ENCODE data around the gene MAOA.
"Not testable (repeated sequence)": the region's sequence is repeated elsewhere in the genome, so short reads cannot be mapped to it uniquely, and the experiment has no call there.

Gene MAOA

GRCh38 chrX:43717161-43717560, 61.1 kb downstream of the MAOA start:
- Histone ChIP-seq H3K27ac (ENCODE audit: low read length) (no peak overlapping the region), H3K4me3 (ENCODE audit: low read length) (no peak overlapping the region), H3K9me3 (ENCODE audit: control insufficient read depth, insufficient read depth, low read length) (no peaks in the 10 kb centered on the region), H3K36me3 (ENCODE audit: control insufficient read depth, insufficient read depth, low read length) (no peaks in the 10 kb centered on the region), H3K4me1 (ENCODE audit: control insufficient read depth, insufficient read depth, low read length) (no peaks in the 10 kb centered on the region), H3K27me3 (ENCODE audit: control insufficient read depth, insufficient read depth, low read length) (no peaks in the 10 kb centered on the region)
- WGBS (ENCODE audit: insufficient coverage, insufficient read length), result no CpG with 5 or more reads among the region's 1 CpG
- DNase-seq (ENCODE audit: low read depth, low spot score), result no peak

DNA sequence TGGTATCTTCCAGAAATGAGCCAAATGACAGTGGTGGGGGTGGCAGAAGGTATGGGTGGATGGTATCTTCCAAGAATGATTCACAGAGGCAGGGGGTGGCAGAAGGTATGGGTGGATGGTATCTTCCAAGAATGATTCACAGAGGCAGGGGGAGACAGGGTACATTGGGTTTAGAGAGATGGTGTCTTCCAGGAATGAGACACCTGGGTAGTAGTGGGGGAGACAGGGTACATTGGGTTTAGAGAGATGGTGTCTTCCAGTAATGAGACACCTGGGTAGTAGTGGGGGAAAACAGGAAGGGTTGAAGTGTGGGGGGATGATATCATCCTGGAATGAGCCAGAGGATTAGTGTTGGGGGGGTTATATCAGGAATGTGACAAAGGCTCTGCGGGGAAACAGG, 62.0 kb downstream of the MAOA start:
- no peaks in the 10 kb centered on the region for H3K36me3 ChIP-seq (ENCODE audit: control insufficient read depth, insufficient read depth, low read length)
- no CpG with 5 or more reads among the region's 1 CpG for WGBS (ENCODE audit: insufficient coverage, insufficient read length)
- no peak for DNase-seq (ENCODE audit: low read depth, low spot score)
- H3K4me1 ChIP-seq (ENCODE audit: control insufficient read depth, insufficient read depth, low read length), result no peaks in the 10 kb centered on the region
- no peak overlapping the region for H3K27ac ChIP-seq (ENCODE audit: low read length)
- no peak overlapping the region for H3K4me3 ChIP-seq (ENCODE audit: low read length)
- H3K9me3 ChIP-seq (ENCODE audit: control insufficient read depth, insufficient read depth, low read length), result no peaks in the 10 kb centered on the region
- H3K27me3 ChIP-seq (ENCODE audit: control insufficient read depth, insufficient read depth, low read length), result no peaks in the 10 kb centered on the region

DNA sequence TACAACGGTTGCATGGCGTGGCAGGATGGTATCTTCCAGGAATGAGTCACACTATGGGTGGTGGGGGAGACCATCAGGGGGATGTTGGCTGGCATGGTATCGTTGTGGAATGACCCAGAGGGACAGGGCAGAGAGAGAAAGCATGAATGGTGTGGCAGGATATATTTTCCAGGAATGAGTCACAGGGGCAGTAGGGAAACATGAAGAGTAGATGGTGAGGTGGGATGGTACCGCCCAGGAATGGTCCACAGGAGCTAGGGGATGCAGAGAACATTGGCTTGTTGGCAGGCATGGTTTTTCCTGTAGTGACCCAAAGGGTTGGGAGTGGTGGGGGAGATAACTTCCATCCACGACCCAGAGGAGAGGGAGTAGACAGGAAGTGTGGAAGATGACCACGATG, 62.4 kb downstream of the MAOA start:
- no peak overlapping the region for H3K27ac ChIP-seq (ENCODE audit: low read length)
- H3K27me3 ChIP-seq (ENCODE audit: control insufficient read depth, insufficient read depth, low read length), result no peaks in the 10 kb centered on the region
- H3K9me3 ChIP-seq (ENCODE audit: control insufficient read depth, insufficient read depth, low read length), result no peaks in the 10 kb centered on the region
- DNase-seq (ENCODE audit: low read depth, low spot score), result no peak
- WGBS (ENCODE audit: insufficient coverage, insufficient read length), result no CpG with 5 or more reads among the region's 6 CpGs
- no peak overlapping the region for H3K4me3 ChIP-seq (ENCODE audit: low read length)
- H3K4me1 ChIP-seq (ENCODE audit: control insufficient read depth, insufficient read depth, low read length), result no peaks in the 10 kb centered on the region
- H3K36me3 ChIP-seq (ENCODE audit: control insufficient read depth, insufficient read depth, low read length), result no peaks in the 10 kb centered on the region

- Histone ChIP-seq H3K4me1 (ENCODE audit: control insufficient read depth, insufficient read depth, low read length) (no peaks in the 10 kb centered on the region), H3K27me3 (ENCODE audit: control insufficient read depth, insufficient read depth, low read length) (no peaks in the 10 kb centered on the region)
- DNase-seq (ENCODE audit: low read depth, low spot score), result no peak
Observed at GRCh38 chrX:43718956-43719355, 62.9 kb downstream of the MAOA start.

GRCh38 chrX:43720082-43720481, 64.0 kb downstream of the MAOA start:
- Histone ChIP-seq H3K9me3 (ENCODE audit: control insufficient read depth, insufficient read depth, low read length) (no peaks in the 10 kb centered on the region), H3K4me3 (ENCODE audit: low read length) (no peak overlapping the region), H3K36me3 (ENCODE audit: control insufficient read depth, insufficient read depth, low read length) (no peaks in the 10 kb centered on the region), H3K27ac (ENCODE audit: low read length) (no peak overlapping the region), H3K4me1 (ENCODE audit: control insufficient read depth, insufficient read depth, low read length) (no peaks in the 10 kb centered on the region), H3K27me3 (ENCODE audit: control insufficient read depth, insufficient read depth, low read length) (no peaks in the 10 kb centered on the region)
- no CpG with 5 or more reads among the region's 3 CpGs for WGBS (ENCODE audit: insufficient coverage, insufficient read length)
- DNase-seq (ENCODE audit: low read depth, low spot score), result no peak

More at GRCh38 chrX:43718956-43719355, 62.9 kb downstream of the MAOA start:
- H3K36me3 ChIP-seq (ENCODE audit: control insufficient read depth, insufficient read depth, low read length), result no peaks in the 10 kb centered on the region
- H3K4me3 ChIP-seq (ENCODE audit: low read length), result no peak overlapping the region
- WGBS (ENCODE audit: insufficient coverage, insufficient read length), result no CpG with 5 or more reads among the region's 1 CpG
- no peaks in the 10 kb centered on the region for H3K9me3 ChIP-seq (ENCODE audit: control insufficient read depth, insufficient read depth, low read length)
- H3K27ac ChIP-seq (ENCODE audit: low read length), result no peak overlapping the region

DNA sequence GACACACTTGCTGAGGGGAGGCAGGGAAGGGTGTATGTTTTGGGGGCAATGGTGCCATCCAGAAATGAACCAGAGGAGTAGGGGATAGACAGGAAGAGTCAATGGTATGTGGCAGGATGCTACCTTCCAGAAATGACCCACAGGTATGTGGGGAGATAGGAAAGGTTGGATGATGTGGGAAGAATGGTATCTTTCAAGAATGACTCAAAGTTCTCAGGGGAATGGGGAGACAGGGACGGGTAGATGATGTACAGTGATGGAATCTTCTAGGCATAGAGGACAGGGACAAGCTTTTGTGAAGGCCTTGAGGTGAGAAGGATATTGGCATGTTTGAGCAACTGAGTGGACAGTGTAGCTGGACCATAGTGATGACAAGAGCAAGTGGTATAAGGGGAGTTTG, 64.9 kb downstream of the MAOA start:
- Histone ChIP-seq H3K27me3 (ENCODE audit: control insufficient read depth, insufficient read depth, low read length) (no peaks in the 10 kb centered on the region), H3K4me1 (ENCODE audit: control insufficient read depth, insufficient read depth, low read length) (no peaks in the 10 kb centered on the region), H3K9me3 (ENCODE audit: control insufficient read depth, insufficient read depth, low read length) (no peaks in the 10 kb centered on the region), H3K36me3 (ENCODE audit: control insufficient read depth, insufficient read depth, low read length) (no peaks in the 10 kb centered on the region), H3K27ac (ENCODE audit: low read length) (no peak overlapping the region), H3K4me3 (ENCODE audit: low read length) (no peak overlapping the region)
- WGBS (ENCODE audit: insufficient coverage, insufficient read length), result no CpG with 5 or more reads among the region's 1 CpG
- DNase-seq (ENCODE audit: low read depth, low spot score), result no peak

- H3K9me3 ChIP-seq (ENCODE audit: control insufficient read depth, insufficient read depth, low read length); H3K36me3 ChIP-seq (ENCODE audit: control insufficient read depth, insufficient read depth, low read length); H3K4me1 ChIP-seq (ENCODE audit: control insufficient read depth, insufficient read depth, low read length); H3K4me3 ChIP-seq (ENCODE audit: low read length); H3K27me3 ChIP-seq (ENCODE audit: control insufficient read depth, insufficient read depth, low read length); H3K27ac ChIP-seq (ENCODE audit: low read length); DNase-seq (ENCODE audit: low read depth, low spot score): not testable (repeated sequence)
- no CpG with 5 or more reads among the region's 5 CpGs for WGBS (ENCODE audit: insufficient coverage, insufficient read length)
Observed at GRCh38 chrX:43725227-43725626, 69.1 kb downstream of the MAOA start.

- WGBS (ENCODE audit: insufficient coverage, insufficient read length), result no CpG with 5 or more reads among the region's 6 CpGs
- H3K36me3 ChIP-seq (ENCODE audit: control insufficient read depth, insufficient read depth, low read length); H3K27ac ChIP-seq (ENCODE audit: low read length); H3K4me1 ChIP-seq (ENCODE audit: control insufficient read depth, insufficient read depth, low read length); H3K4me3 ChIP-seq (ENCODE audit: low read length); H3K9me3 ChIP-seq (ENCODE audit: control insufficient read depth, insufficient read depth, low read length); H3K27me3 ChIP-seq (ENCODE audit: control insufficient read depth, insufficient read depth, low read length); DNase-seq (ENCODE audit: low read depth, low spot score): not testable (repeated sequence)
Observed at GRCh38 chrX:43727254-43727653, 71.2 kb downstream of the MAOA start.

DNA sequence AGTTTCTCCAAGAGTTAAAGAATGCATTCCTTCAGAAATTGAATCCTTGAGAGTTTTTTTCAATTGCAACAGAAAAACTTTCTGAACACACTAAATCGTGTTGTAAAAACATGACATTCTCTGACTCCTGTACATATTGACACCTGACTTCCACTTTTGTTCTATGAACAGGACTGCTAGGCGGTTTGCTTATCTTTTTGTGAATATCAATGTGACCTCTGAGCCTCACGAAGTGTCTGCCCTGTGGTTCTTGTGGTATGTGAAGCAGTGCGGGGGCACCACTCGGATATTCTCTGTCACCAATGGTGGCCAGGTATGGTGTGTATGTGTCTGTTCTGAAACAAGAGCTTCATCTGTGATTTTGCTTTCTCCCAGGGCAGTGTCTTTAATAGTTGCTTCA, 71.9 kb downstream of the MAOA start:
- Histone ChIP-seq H3K27me3 (ENCODE audit: control insufficient read depth, insufficient read depth, low read length) (no peaks in the 10 kb centered on the region), H3K4me3 (ENCODE audit: low read length) (no peak overlapping the region), H3K9me3 (ENCODE audit: control insufficient read depth, insufficient read depth, low read length) (no peaks in the 10 kb centered on the region), H3K27ac (ENCODE audit: low read length) (no peak overlapping the region), H3K36me3 (ENCODE audit: control insufficient read depth, insufficient read depth, low read length) (no peaks in the 10 kb centered on the region), H3K4me1 (ENCODE audit: control insufficient read depth, insufficient read depth, low read length) (no peaks in the 10 kb centered on the region)
- WGBS (ENCODE audit: insufficient coverage, insufficient read length), result no CpG with 5 or more reads among the region's 5 CpGs
- DNase-seq (ENCODE audit: low read depth, low spot score), result no peak

DNA sequence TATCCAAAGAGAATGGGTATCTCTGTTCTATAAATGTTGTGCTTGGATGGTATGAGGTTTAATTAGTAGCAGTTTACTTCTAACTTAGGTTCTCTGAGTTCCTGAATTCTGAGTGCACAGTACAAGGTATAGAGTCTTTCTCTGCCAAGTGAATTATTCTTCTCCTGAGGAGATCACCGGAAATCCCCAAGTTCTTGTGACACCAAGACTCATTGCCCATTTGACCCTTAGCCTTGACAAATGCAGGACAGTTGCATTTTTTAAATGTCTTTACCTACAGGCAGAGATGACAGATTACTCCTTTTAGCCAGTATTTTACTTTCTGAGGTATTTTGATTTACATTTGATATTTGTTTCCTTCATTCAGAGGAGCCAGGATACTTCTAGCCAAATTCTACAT, 72.9 kb downstream of the MAOA start:
- H3K4me1 ChIP-seq (ENCODE audit: control insufficient read depth, insufficient read depth, low read length), result no peaks in the 10 kb centered on the region
- DNase-seq (ENCODE audit: low read depth, low spot score), result no peak
- H3K4me3 ChIP-seq (ENCODE audit: low read length), result no peak overlapping the region
- WGBS (ENCODE audit: insufficient coverage, insufficient read length), result no CpG with 5 or more reads among the region's 1 CpG
- H3K36me3 ChIP-seq (ENCODE audit: control insufficient read depth, insufficient read depth, low read length), result no peaks in the 10 kb centered on the region
- H3K9me3 ChIP-seq (ENCODE audit: control insufficient read depth, insufficient read depth, low read length), result no peaks in the 10 kb centered on the region
- H3K27me3 ChIP-seq (ENCODE audit: control insufficient read depth, insufficient read depth, low read length), result no peaks in the 10 kb centered on the region
- no peak overlapping the region for H3K27ac ChIP-seq (ENCODE audit: low read length)

- Histone ChIP-seq H3K4me1 (ENCODE audit: control insufficient read depth, insufficient read depth, low read length) (no peaks in the 10 kb centered on the region), H3K4me3 (ENCODE audit: low read length) (no peak overlapping the region), H3K27ac (ENCODE audit: low read length) (no peak overlapping the region), H3K27me3 (ENCODE audit: control insufficient read depth, insufficient read depth, low read length) (no peaks in the 10 kb centered on the region), H3K9me3 (ENCODE audit: control insufficient read depth, insufficient read depth, low read length) (no peaks in the 10 kb centered on the region), H3K36me3 (ENCODE audit: control insufficient read depth, insufficient read depth, low read length) (no peaks in the 10 kb centered on the region)
- DNase-seq (ENCODE audit: low read depth, low spot score), result no peak
- no CpG with 5 or more reads among the region's 7 CpGs for WGBS (ENCODE audit: insufficient coverage, insufficient read length)
Observed at GRCh38 chrX:43731086-43731485, 75.0 kb downstream of the MAOA start.

All from iPS DF 6.9 (cell line).